Astrocyte of the spinal cord (primary cell): ENCODE results near the gene SMARCC2.
A peak's percentile ranks its signal among the peaks of the same experiment; 100 is the strongest.

Experiments used
- DNase-seq: peaks from one replicate; pipeline ENCODE4 v3.0.0; 2011; ENCODE audit warnings: low read depth, low spot score
- H3K4me3 ChIP-seq: 2 replicates; pipeline ENCODE4 v1.5.1; 2011; ENCODE audit warnings: low read depth, mild to moderate bottlenecking, low read length, moderate library complexity
- CTCF ChIP-seq: IDR thresholded peaks from 2 replicates; pipeline ENCODE4 v1.5.1; 2012; ENCODE audit warnings: low read depth, mild to moderate bottlenecking, low read length, inconsistent platforms
- in situ Hi-C: cut with HindIII; loops from 2 replicates; pipeline ENCODE4 v1.10.0; 2017; ENCODE audit warnings: low sequenced_read_pairs

Gene SMARCC2

GRCh38 chr12:56230432-56231183 lies 41.3 kb upstream of the SMARCC2 start:
- in situ Hi-C loops, result no loop called here
- no peak for TF ChIP-seq CTCF
- H3K4me3 ChIP-seq, result no peak overlapping the region
- DNase-seq, result no peak

GRCh38 chr12:56229916-56230431 lies 40.7 kb upstream of the SMARCC2 start, which contains the start of gene SLC39A5:
TSS of gene SLC39A5 (plus strand) at chr12:56230051. CDS start at chr12:56231275, 1,224 bp downstream.
- in situ Hi-C loops, result no loop called here
- TF ChIP-seq CTCF, result no peak
- H3K4me3 ChIP-seq, result no peak within 1 kb of the TSS
- DNase-seq, result no peak

GRCh38 chr12:56229082-56229481 lies 39.8 kb upstream of the SMARCC2 start:
- no peak overlapping the region for H3K4me3 ChIP-seq
- in situ Hi-C loops, result no loop called here
- no peak for TF ChIP-seq CTCF
- no peak for DNase-seq

GRCh38 chr12:56224954-56225353 lies 35.7 kb upstream of the SMARCC2 start:
- no peak for TF ChIP-seq CTCF
- in situ Hi-C loops, result no loop called here
- no peak for DNase-seq
- H3K4me3 ChIP-seq, result peak overlapping the region; percentile 80

GRCh38 chr12:56224102-56224701 lies 34.9 kb upstream of the SMARCC2 start, which contains the start of gene NABP2:
TSS of gene NABP2 (plus strand) at chr12:56224342. CDS start at chr12:56224857, 515 bp downstream.
- peak within 1 kb of the TSS; percentile 80 for H3K4me3 ChIP-seq
- in situ Hi-C loops, result no loop called here
- peak; percentile 69 for TF ChIP-seq CTCF

GRCh38 chr12:56223571-56224101 lies 34.4 kb upstream of the SMARCC2 start:
- no peak for DNase-seq
- no peak for TF ChIP-seq CTCF
- H3K4me3 ChIP-seq, result peak overlapping the region; percentile 20
- in situ Hi-C loops, result no loop called here

More at GRCh38 chr12:56224102-56224701, 34.9 kb upstream of the SMARCC2 start, which contains the start of gene NABP2:
- DNase-seq, result peak; percentile 99
